Measurements from ENCODE around the gene ABLIM1. TPM values are rescaled to one million over a fixed set of nuclear protein-coding genes. Genes with fewer than 3 reads are reported as not detected.

ABLIM1 gene
- total RNA-seq, 1 experiment from 2014 or later: 274 TPM

DNA sequence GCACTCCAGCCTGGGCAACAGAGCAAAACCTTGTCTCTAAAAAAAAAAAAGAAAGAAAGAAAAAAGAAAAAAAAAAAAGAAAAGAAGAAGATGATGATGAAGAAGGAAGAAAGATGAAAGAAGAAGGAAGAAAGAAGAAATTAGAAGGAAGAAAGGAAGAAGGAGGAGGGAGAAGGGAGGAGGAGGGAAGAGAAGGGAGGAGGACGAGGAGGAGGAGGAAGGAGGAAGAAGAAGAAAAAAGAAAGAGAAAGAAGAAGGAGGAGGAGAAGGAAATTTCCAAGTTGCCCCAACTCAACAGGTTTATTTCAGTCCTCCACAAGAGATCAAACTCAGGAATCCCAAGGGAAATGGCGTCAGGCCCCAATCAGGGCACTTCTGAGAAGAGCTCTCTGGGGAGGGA, 115.7 kb downstream of the ABLIM1 start:
- no peaks in the 10 kb centered on the region for H3K4me1 ChIP-seq (ENCODE audit: control insufficient read depth, insufficient read depth, low read length)
- H3K27ac ChIP-seq (ENCODE audit: low read length): no peak overlapping the region
- no peaks in the 10 kb centered on the region for H3K9me3 ChIP-seq (ENCODE audit: control insufficient read depth, insufficient read depth, low read depth, low read length)
- DNase-seq (ENCODE audit: low read depth, low spot score) (no peak), ATAC-seq (no peak)
- no TSS peak for BruUV-seq (replicated peaks)
- no peaks in the 10 kb centered on the region for H3K27me3 ChIP-seq (ENCODE audit: control insufficient read depth, insufficient read depth, low read length)
- H3K36me3 ChIP-seq (ENCODE audit: control insufficient read depth, insufficient read depth, low read length): peaks cover 8% of the 10 kb centered on the region
- ChIA-PET CTCF (no interaction called here), POLR2A (no interaction called here)
- in situ Hi-C loops (cut with HindIII; ENCODE audit: low pct_unique_long_range_greater_than_20kb, low sequenced_read_pairs): no loop called here
- intact Hi-C loops (cut with micrococcal nuclease; ENCODE audit: unreplicated experiment): no loop called here
- no peak for TF ChIP-seq SIN3A (IDR thresholded peaks at IDR 0.05; ENCODE audit: borderline replicate concordance, insufficient read depth, low read depth, low read length)
- TF ChIP-seq, protein P1, sequence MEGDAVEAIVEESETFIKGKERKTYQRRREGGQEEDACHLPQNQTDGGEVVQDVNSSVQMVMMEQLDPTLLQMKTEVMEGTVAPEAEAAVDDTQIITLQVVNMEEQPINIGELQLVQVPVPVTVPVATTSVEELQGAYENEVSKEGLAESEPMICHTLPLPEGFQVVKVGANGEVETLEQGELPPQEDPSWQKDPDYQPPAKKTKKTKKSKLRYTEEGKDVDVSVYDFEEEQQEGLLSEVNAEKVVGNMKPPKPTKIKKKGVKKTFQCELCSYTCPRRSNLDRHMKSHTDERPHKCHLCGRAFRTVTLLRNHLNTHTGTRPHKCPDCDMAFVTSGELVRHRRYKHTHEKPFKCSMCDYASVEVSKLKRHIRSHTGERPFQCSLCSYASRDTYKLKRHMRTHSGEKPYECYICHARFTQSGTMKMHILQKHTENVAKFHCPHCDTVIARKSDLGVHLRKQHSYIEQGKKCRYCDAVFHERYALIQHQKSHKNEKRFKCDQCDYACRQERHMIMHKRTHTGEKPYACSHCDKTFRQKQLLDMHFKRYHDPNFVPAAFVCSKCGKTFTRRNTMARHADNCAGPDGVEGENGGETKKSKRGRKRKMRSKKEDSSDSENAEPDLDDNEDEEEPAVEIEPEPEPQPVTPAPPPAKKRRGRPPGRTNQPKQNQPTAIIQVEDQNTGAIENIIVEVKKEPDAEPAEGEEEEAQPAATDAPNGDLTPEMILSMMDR (IDR thresholded peaks at IDR 0.05): no peak
- TF ChIP-seq, protein P2, sequence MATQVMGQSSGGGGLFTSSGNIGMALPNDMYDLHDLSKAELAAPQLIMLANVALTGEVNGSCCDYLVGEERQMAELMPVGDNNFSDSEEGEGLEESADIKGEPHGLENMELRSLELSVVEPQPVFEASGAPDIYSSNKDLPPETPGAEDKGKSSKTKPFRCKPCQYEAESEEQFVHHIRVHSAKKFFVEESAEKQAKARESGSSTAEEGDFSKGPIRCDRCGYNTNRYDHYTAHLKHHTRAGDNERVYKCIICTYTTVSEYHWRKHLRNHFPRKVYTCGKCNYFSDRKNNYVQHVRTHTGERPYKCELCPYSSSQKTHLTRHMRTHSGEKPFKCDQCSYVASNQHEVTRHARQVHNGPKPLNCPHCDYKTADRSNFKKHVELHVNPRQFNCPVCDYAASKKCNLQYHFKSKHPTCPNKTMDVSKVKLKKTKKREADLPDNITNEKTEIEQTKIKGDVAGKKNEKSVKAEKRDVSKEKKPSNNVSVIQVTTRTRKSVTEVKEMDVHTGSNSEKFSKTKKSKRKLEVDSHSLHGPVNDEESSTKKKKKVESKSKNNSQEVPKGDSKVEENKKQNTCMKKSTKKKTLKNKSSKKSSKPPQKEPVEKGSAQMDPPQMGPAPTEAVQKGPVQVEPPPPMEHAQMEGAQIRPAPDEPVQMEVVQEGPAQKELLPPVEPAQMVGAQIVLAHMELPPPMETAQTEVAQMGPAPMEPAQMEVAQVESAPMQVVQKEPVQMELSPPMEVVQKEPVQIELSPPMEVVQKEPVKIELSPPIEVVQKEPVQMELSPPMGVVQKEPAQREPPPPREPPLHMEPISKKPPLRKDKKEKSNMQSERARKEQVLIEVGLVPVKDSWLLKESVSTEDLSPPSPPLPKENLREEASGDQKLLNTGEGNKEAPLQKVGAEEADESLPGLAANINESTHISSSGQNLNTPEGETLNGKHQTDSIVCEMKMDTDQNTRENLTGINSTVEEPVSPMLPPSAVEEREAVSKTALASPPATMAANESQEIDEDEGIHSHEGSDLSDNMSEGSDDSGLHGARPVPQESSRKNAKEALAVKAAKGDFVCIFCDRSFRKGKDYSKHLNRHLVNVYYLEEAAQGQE (IDR thresholded peaks at IDR 0.05; ENCODE audit: insufficient read depth in 1 of 2, low read depth in 2 of 2, low read length in 1 of 2): no peak
- TF ChIP-seq POLR2AphosphoS5 (IDR thresholded peaks at IDR 0.05; ENCODE audit: low read depth, low read length): no peak
- TF ChIP-seq TCF7L2 (IDR thresholded peaks at IDR 0.05; ENCODE audit: low read depth, low read length): no peak
- no peak overlapping the region for H3K4me3 ChIP-seq (ENCODE audit: low read depth in 2 of 2, low read length in 2 of 2)

DNA sequence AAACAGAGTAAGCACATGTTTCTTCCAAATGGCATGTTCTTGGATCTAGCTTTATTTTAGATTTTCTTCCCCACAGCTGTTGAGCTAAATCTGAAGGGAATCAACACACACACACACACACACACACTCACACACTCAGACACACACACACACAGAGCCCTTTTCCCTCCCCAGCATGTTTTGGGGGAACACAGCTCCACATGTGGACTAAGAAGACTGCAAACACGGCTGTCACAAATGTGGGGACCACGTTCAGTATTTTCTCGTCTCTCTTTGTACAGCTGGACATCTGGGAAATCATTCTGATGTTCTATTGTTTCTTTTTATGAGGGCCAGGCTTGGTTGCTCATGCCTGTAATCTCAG, 116.3 kb downstream of the ABLIM1 start:
- ATAC-seq (no peak), DNase-seq (ENCODE audit: low read depth, low spot score) (no peak)
- Histone ChIP-seq H3K4me1 (ENCODE audit: control insufficient read depth, insufficient read depth, low read length) (no peaks in the 10 kb centered on the region), H3K27ac (ENCODE audit: low read length) (no peak overlapping the region), H3K4me3 (ENCODE audit: low read depth in 2 of 2, low read length in 2 of 2) (no peak overlapping the region), H3K36me3 (ENCODE audit: control insufficient read depth, insufficient read depth, low read length) (peaks cover 13% of the 10 kb centered on the region), H3K27me3 (ENCODE audit: control insufficient read depth, insufficient read depth, low read length) (no peaks in the 10 kb centered on the region), H3K9me3 (ENCODE audit: control insufficient read depth, insufficient read depth, low read depth, low read length) (no peaks in the 10 kb centered on the region)
- ChIA-PET CTCF (interaction anchor here (0.5 kb wide), 1 partner anchor 337 kb away, joined by 10 read pairs; no protein-coding TSS in a partner anchor), POLR2A (no interaction called here)
- BruUV-seq (replicated peaks): no TSS peak
- in situ Hi-C loops (cut with HindIII; ENCODE audit: low pct_unique_long_range_greater_than_20kb, low sequenced_read_pairs) (no loop called here), intact Hi-C loops (cut with micrococcal nuclease; ENCODE audit: unreplicated experiment) (no loop called here)
- TF ChIP-seq, protein P1 (IDR thresholded peaks at IDR 0.05): no peak
- TF ChIP-seq TCF7L2 (IDR thresholded peaks at IDR 0.05; ENCODE audit: low read depth, low read length): no peak
- TF ChIP-seq, protein P2 (IDR thresholded peaks at IDR 0.05; ENCODE audit: insufficient read depth in 1 of 2, low read depth in 2 of 2, low read length in 1 of 2): no peak
- no peak for TF ChIP-seq SIN3A (IDR thresholded peaks at IDR 0.05; ENCODE audit: borderline replicate concordance, insufficient read depth, low read depth, low read length)
- TF ChIP-seq POLR2AphosphoS5 (IDR thresholded peaks at IDR 0.05; ENCODE audit: low read depth, low read length): no peak

All from Panc1 (cell line).